Thyroid gland (tissue), 4 donors: ENCODE results near the gene FGGY. TPM values are rescaled to one million over a fixed set of nuclear protein-coding genes. Genes with fewer than 3 reads are reported as not detected.

Experiments
- DNase-seq, 2 donors: peaks; one replicate each; pipeline ENCODE4 v3.0.0-alpha.2; 2019
- H3K27ac ChIP-seq, 3 donors: fragments of 200-600 bp; sonication (generic); 1 replicate in 2 of 3; 2 replicates in 1 of 3; pipeline ENCODE4 v1.5.1; 2016 to 2019; ENCODE audit warnings: mild to moderate bottlenecking in 1 of 3, moderate library complexity in 1 of 3
- H3K27me3 ChIP-seq: fragments of 200-600 bp; sonication (generic); one replicate; pipeline ENCODE4 v1.5.1; 2019
- H3K36me3 ChIP-seq, 2 donors: fragments of 200-600 bp; sonication (generic); one replicate each; pipeline ENCODE4 v1.5.1; 2016 to 2019
- H3K4me1 ChIP-seq, 2 donors: fragments of 200-600 bp; sonication (generic); one replicate each; pipeline ENCODE4 v1.5.1; 2017 to 2019
- H3K4me3 ChIP-seq, 3 donors: fragments of 200-600 bp; sonication (generic); replicated peaks in 1 of 3; 1 replicate in 2 of 3; 2 replicates in 1 of 3; pipeline ENCODE4 v1.5.1; 2016; ENCODE audit warnings: mild to moderate bottlenecking in 1 of 3
- H3K9me3 ChIP-seq: fragments of 200-600 bp; sonication (generic); one replicate; pipeline ENCODE4 v1.5.1; 2017
- CTCF ChIP-seq, 6 experiments: fragments of 200-600 bp in 3 of 6; fragments of 450-650 bp in 3 of 6; sonication (generic) in 3 of 6; IDR thresholded peaks; one replicate each; pipeline ENCODE4 v1.5.1; 2016 to 2019; ENCODE audit warnings: antibody characterized with exemption in 6 of 6, mild to moderate bottlenecking in 2 of 6, inconsistent platforms in 1 of 6, moderate library complexity in 1 of 6
- POLR2A ChIP-seq, 2 donors: fragments of 450-650 bp; IDR thresholded peaks; one replicate each; pipeline ENCODE4 v1.6.1; 2017; ENCODE audit warnings: antibody characterized with exemption in 2 of 2, mild to moderate bottlenecking in 2 of 2, moderate library complexity in 1 of 2
- WGBS, 2 donors: methylation state at CpG; one replicate each; pipeline ENCODE4 v1.1.5; 2017; 5-methylcytosine and 5-hydroxymethylcytosine counted together
- intact Hi-C: fragments of 100-400 bp; cut with DNase I; formaldehyde crosslinking; loops from one replicate; pipeline ENCODE4 v1.15.1; 2023
- total RNA-seq, 4 donors: library from RNA; depleted of rRNA; stranded (reverse); fragments of >200 nt; gene quantifications; one replicate each; pipeline ENCODE4 v1.2.3, GENCODE V29; 2016

The FGGY gene
- total RNA-seq, 4 donors from 2014 or later: 24.6 to 46.1 (median 36.4) TPM

GRCh38 chr1:59698386-59698785 lies 401.5 kb downstream of the FGGY start:
- Histone ChIP-seq H3K27ac (no peak overlapping the region), H3K9me3 (no peaks in the 10 kb centered on the region), H3K36me3 (no peaks in the 10 kb centered on the region), H3K4me1 (peaks cover 0 to 7% of the 10 kb centered on the region in 2 donors), H3K4me3 (no peak overlapping the region), H3K27me3 (no peaks in the 10 kb centered on the region)
- no peak for DNase-seq
- 55 to 63% methylated on average over 4 of the region's 4 CpGs for WGBS, 2 donors
- intact Hi-C loops: no loop called here
- no peak for TF ChIP-seq POLR2A (IDR thresholded peaks at IDR 0.05)
- TF ChIP-seq CTCF (IDR thresholded peaks at IDR 0.05): no peak

- no peak overlapping the region for H3K4me3 ChIP-seq
- H3K27ac ChIP-seq: no peak overlapping the region
- TF ChIP-seq CTCF (IDR thresholded peaks at IDR 0.05) (peak; percentile 86 to 93 (median 90)), POLR2A (IDR thresholded peaks at IDR 0.05) (no peak)
- H3K36me3 ChIP-seq: no peaks in the 10 kb centered on the region
- no peaks in the 10 kb centered on the region for H3K27me3 ChIP-seq
- no peak for DNase-seq
- H3K4me1 ChIP-seq: peaks cover 0 to 12% of the 10 kb centered on the region in 2 donors
- WGBS, 2 donors: 43 to 48% methylated on average over 5 of the region's 5 CpGs
- intact Hi-C loops: no loop called here
- H3K9me3 ChIP-seq: no peaks in the 10 kb centered on the region
Observed at GRCh38 chr1:59699227-59699847, 402.4 kb downstream of the FGGY start.

- Histone ChIP-seq H3K27me3 (no peaks in the 10 kb centered on the region), H3K9me3 (no peaks in the 10 kb centered on the region), H3K4me3 (no peak overlapping the region), H3K27ac (no peak overlapping the region), H3K4me1 (peaks cover 4 to 24% of the 10 kb centered on the region in 2 donors), H3K36me3 (no peaks in the 10 kb centered on the region)
- 94 to 96% methylated on average over 3 of the region's 3 CpGs for WGBS, 2 donors
- no peak for DNase-seq
- intact Hi-C loops: loop anchor here (10.0 kb wide), 1 partner anchor 957 kb away; no protein-coding TSS in a partner anchor
- TF ChIP-seq CTCF (IDR thresholded peaks at IDR 0.05): no peak
- TF ChIP-seq POLR2A (IDR thresholded peaks at IDR 0.05): no peak
Observed at GRCh38 chr1:59701376-59701775, 404.5 kb downstream of the FGGY start.

- peaks cover 4 to 37% of the 10 kb centered on the region in 2 donors for H3K4me1 ChIP-seq
- intact Hi-C loops: loop anchor here (10.0 kb wide), 1 partner anchor 959 kb away; no protein-coding TSS in a partner anchor
- peak overlapping the region in 2 of 3 donors; percentile 14 to 31 for H3K27ac ChIP-seq
- no peaks in the 10 kb centered on the region for H3K36me3 ChIP-seq
- no peaks in the 10 kb centered on the region for H3K27me3 ChIP-seq
- TF ChIP-seq CTCF (IDR thresholded peaks at IDR 0.05) (no peak), POLR2A (IDR thresholded peaks at IDR 0.05) (no peak)
- no peaks in the 10 kb centered on the region for H3K9me3 ChIP-seq
- H3K4me3 ChIP-seq: no peak overlapping the region
- WGBS, 2 donors: 84 to 86% methylated on average over 1 of the region's 1 CpG
- no peak for DNase-seq
Observed at GRCh38 chr1:59703226-59703917, 406.5 kb downstream of the FGGY start.

GRCh38 chr1:59703918-59704378 lies 407.1 kb downstream of the FGGY start:
- 88 to 91% methylated on average over 6 of the region's 6 CpGs for WGBS, 2 donors
- H3K27ac ChIP-seq: peak overlapping the region in 2 of 3 donors; percentile 14 to 31

More at GRCh38 chr1:59703918-59704378, 407.1 kb downstream of the FGGY start:
- Histone ChIP-seq H3K4me1 (peaks cover 4 to 35% of the 10 kb centered on the region in 2 donors), H3K4me3 (no peak overlapping the region), H3K9me3 (no peaks in the 10 kb centered on the region), H3K36me3 (no peaks in the 10 kb centered on the region), H3K27me3 (no peaks in the 10 kb centered on the region)
- TF ChIP-seq POLR2A (IDR thresholded peaks at IDR 0.05): no peak
- TF ChIP-seq CTCF (IDR thresholded peaks at IDR 0.05): no peak
- intact Hi-C loops: loop anchor here (10.0 kb wide), 1 partner anchor 959 kb away; no protein-coding TSS in a partner anchor
- no peak for DNase-seq
